Activated CD4-positive, alpha-beta memory T cell treated with anti-CD3 and anti-CD28 coated beads, Interleukin-2, amount 10 ng/mL, durations not matched to agents 7 days and 5 days (primary cell): ENCODE data around the gene ETS2. TPM values are rescaled to one million over a fixed set of nuclear protein-coding genes. Genes with fewer than 3 reads are reported as not detected.
A peak's percentile ranks its signal among the peaks of the same experiment; 100 is the strongest.

ENCODE experiments used
- CTCF ChIA-PET: fragments of 350-600 bp; sonication (Branson Sonifier 250); formaldehyde crosslinking; loops from one replicate; lab custom pipeline; 2021; ENCODE audit warnings: antibody characterized with exemption, inconsistent platforms; lab: Charles Lee
- POLR2A ChIA-PET: fragments of 350-600 bp; sonication (Branson Sonifier 250); formaldehyde crosslinking; loops from one replicate; lab custom pipeline; 2021; ENCODE audit warnings: antibody characterized with exemption; lab: Charles Lee
- DNase-seq: peaks from one replicate; pipeline ENCODE4 v3.0.0-alpha.2; 2020
- H3K27ac Mint-ChIP-seq: one replicate; pipeline ENCODE4 v1.8.0; 2021; ENCODE audit warnings: mild to moderate bottlenecking, mixed read lengths
- H3K27me3 Mint-ChIP-seq: one replicate; pipeline ENCODE4 v1.8.0; 2021; ENCODE audit warnings: mixed read lengths
- H3K36me3 Mint-ChIP-seq: one replicate; pipeline ENCODE4 v1.8.0; 2021; ENCODE audit warnings: low read depth, mixed read lengths
- H3K4me1 Mint-ChIP-seq: one replicate; pipeline ENCODE4 v1.8.0; 2021; ENCODE audit warnings: mixed read lengths
- H3K4me3 Mint-ChIP-seq: one replicate; pipeline ENCODE4 v1.8.0; 2021; ENCODE audit warnings: mild to moderate bottlenecking, mixed read lengths
- H3K9me3 Mint-ChIP-seq: one replicate; pipeline ENCODE4 v1.8.0; 2021; ENCODE audit warnings: mixed read lengths
- total RNA-seq, 2 experiments: library from RNA; stranded (reverse); gene quantifications; one replicate each; pipeline ENCODE4 v1.2.3, GENCODE V29; 2021

ETS2 gene
- 10 to 100 TPM; 11.4 to 11.5 TPM for total RNA-seq

- Mint-ChIP-seq H3K27ac (peak within 1 kb of the TSS; percentile 49), H3K4me3 (peak within 1 kb of the TSS; percentile 81), H3K27me3 (peaks cover 13% of the 10 kb centered on the region), H3K4me1 (peaks cover 28% of the 10 kb centered on the region), H3K36me3 (peaks cover 13% of the 10 kb centered on the region), H3K9me3 (no peaks in the 10 kb centered on the region)
- DNase-seq, result peak; percentile 76
- ChIA-PET POLR2A (interaction anchor here (0.7 to 2.9 kb wide), 6 partner anchors 14 to 497 kb away, joined by 3 to 13 read pairs (median 4); no protein-coding TSS in a partner anchor), CTCF (interaction anchor here (0.7 kb wide), 1 partner anchor 379 kb away, joined by 3 read pairs; no protein-coding TSS in a partner anchor)
Measured at GRCh38 chr21:38805328-38806152, at the start of gene ETS2. TSS of gene ETS2 (plus strand) at chr21:38805929. CDS start at chr21:38810035, 4,106 bp downstream.

GRCh38 chr21:38756746-38757145 is 49.0 kb upstream of the ETS2 start:
- Mint-ChIP-seq H3K36me3 (no peaks in the 10 kb centered on the region), H3K4me1 (peaks cover 5% of the 10 kb centered on the region), H3K27me3 (peaks cover 2% of the 10 kb centered on the region), H3K9me3 (no peaks in the 10 kb centered on the region), H3K4me3 (no peak overlapping the region), H3K27ac (no peak overlapping the region)
- no peak for DNase-seq
- ChIA-PET CTCF (no interaction called here), POLR2A (no interaction called here)

GRCh38 chr21:38758501-38759214 is 47.1 kb upstream of the ETS2 start:
- peaks cover 5% of the 10 kb centered on the region for H3K27me3 Mint-ChIP-seq
- POLR2A ChIA-PET, result interaction anchor here (1.4 kb wide), 1 partner anchor 10 kb away, joined by 3 read pairs; no protein-coding TSS in a partner anchor
- H3K27ac Mint-ChIP-seq, result no peak overlapping the region
- no peaks in the 10 kb centered on the region for H3K9me3 Mint-ChIP-seq
- DNase-seq, result no peak
- CTCF ChIA-PET, result interaction anchor here (0.5 kb wide), 1 partner anchor 381 kb away, joined by 3 read pairs; no protein-coding TSS in a partner anchor
- no peaks in the 10 kb centered on the region for H3K36me3 Mint-ChIP-seq
- peaks cover 5% of the 10 kb centered on the region for H3K4me1 Mint-ChIP-seq
- no peak overlapping the region for H3K4me3 Mint-ChIP-seq

- Mint-ChIP-seq H3K27me3 (peaks cover 3% of the 10 kb centered on the region), H3K4me1 (peaks cover 5% of the 10 kb centered on the region), H3K36me3 (no peaks in the 10 kb centered on the region), H3K9me3 (no peaks in the 10 kb centered on the region), H3K27ac (no peak overlapping the region), H3K4me3 (no peak overlapping the region)
- ChIA-PET POLR2A (interaction anchor here (1.4 kb wide), 1 partner anchor 10 kb away, joined by 3 read pairs; no protein-coding TSS in a partner anchor), CTCF (interaction anchor here (0.5 kb wide), 1 partner anchor 380 kb away, joined by 3 read pairs; no protein-coding TSS in a partner anchor)
- DNase-seq, result no peak
Measured at GRCh38 chr21:38759413-38759812, 46.3 kb upstream of the ETS2 start.

GRCh38 chr21:38760017-38760761 is 45.5 kb upstream of the ETS2 start:
- H3K4me1 Mint-ChIP-seq, result peaks cover 5% of the 10 kb centered on the region
- DNase-seq, result no peak
- H3K9me3 Mint-ChIP-seq, result no peaks in the 10 kb centered on the region
- H3K4me3 Mint-ChIP-seq, result no peak overlapping the region
- ChIA-PET POLR2A (interaction anchor here (1.4 kb wide), 1 partner anchor 9 kb away, joined by 3 read pairs; no protein-coding TSS in a partner anchor), CTCF (no interaction called here)
- H3K27me3 Mint-ChIP-seq, result peaks cover 9% of the 10 kb centered on the region
- no peaks in the 10 kb centered on the region for H3K36me3 Mint-ChIP-seq
- H3K27ac Mint-ChIP-seq, result no peak overlapping the region

- DNase-seq, result no peak
- H3K4me3 Mint-ChIP-seq, result no peak overlapping the region
- peaks cover 2% of the 10 kb centered on the region for H3K36me3 Mint-ChIP-seq
- peaks cover 10% of the 10 kb centered on the region for H3K27me3 Mint-ChIP-seq
- H3K27ac Mint-ChIP-seq, result no peak overlapping the region
- H3K4me1 Mint-ChIP-seq, result peaks cover 3% of the 10 kb centered on the region
- CTCF ChIA-PET, result no interaction called here
- POLR2A ChIA-PET, result no interaction called here
- H3K9me3 Mint-ChIP-seq, result peaks cover 2% of the 10 kb centered on the region
Measured at GRCh38 chr21:38760762-38761155, 45.0 kb upstream of the ETS2 start.

- DNase-seq, result no peak
- Mint-ChIP-seq H3K27me3 (peaks cover 13% of the 10 kb centered on the region), H3K27ac (no peak overlapping the region), H3K9me3 (peaks cover 7% of the 10 kb centered on the region), H3K36me3 (peaks cover 10% of the 10 kb centered on the region), H3K4me3 (no peak overlapping the region), H3K4me1 (peaks cover 3% of the 10 kb centered on the region)
- ChIA-PET CTCF (no interaction called here), POLR2A (no interaction called here)
Measured at GRCh38 chr21:38761531-38761930, 44.2 kb upstream of the ETS2 start.

GRCh38 chr21:38765056-38765455 is 40.7 kb upstream of the ETS2 start:
- Mint-ChIP-seq H3K27ac (no peak overlapping the region), H3K9me3 (peaks cover 7% of the 10 kb centered on the region), H3K4me3 (no peak overlapping the region), H3K27me3 (peaks cover 14% of the 10 kb centered on the region), H3K4me1 (peaks cover 27% of the 10 kb centered on the region), H3K36me3 (peaks cover 10% of the 10 kb centered on the region)
- ChIA-PET CTCF (no interaction called here), POLR2A (no interaction called here)
- DNase-seq, result no peak

- CTCF ChIA-PET, result interaction anchor here (0.8 to 1.6 kb wide), 4 partner anchors 11 to 237 kb away, joined by 3 to 4 read pairs (median 3); no protein-coding TSS in a partner anchor
- DNase-seq, result peak; percentile 72
- Mint-ChIP-seq H3K36me3 (peaks cover 10% of the 10 kb centered on the region), H3K27me3 (peaks cover 17% of the 10 kb centered on the region), H3K4me1 (peaks cover 27% of the 10 kb centered on the region), H3K4me3 (peak overlapping the region; percentile 78), H3K27ac (peak overlapping the region; percentile 97), H3K9me3 (peaks cover 7% of the 10 kb centered on the region)
- POLR2A ChIA-PET, result interaction anchor here (0.7 to 2.6 kb wide), 6 partner anchors 12 to 547 kb away, joined by 3 to 7 read pairs (median 4); partner anchors contain the start of genes BRWD1, ETS2 and PSMG1
Measured at GRCh38 chr21:38766987-38767722, 38.6 kb upstream of the ETS2 start.

- peaks cover 37% of the 10 kb centered on the region for H3K4me1 Mint-ChIP-seq
- peaks cover 23% of the 10 kb centered on the region for H3K27me3 Mint-ChIP-seq
- ChIA-PET CTCF (interaction anchor here (1.0 to 1.4 kb wide), 5 partner anchors 34 to 415 kb away, joined by 3 to 4 read pairs (median 3); partner anchors contain the start of gene PSMG1), POLR2A (interaction anchor here (0.7 to 3.0 kb wide), 8 partner anchors 9 to 544 kb away, joined by 3 to 13 read pairs (median 6); partner anchors contain the start of genes ETS2 and PSMG1)
- peak overlapping the region; percentile 97 for H3K27ac Mint-ChIP-seq
- peaks cover 10% of the 10 kb centered on the region for H3K36me3 Mint-ChIP-seq
- H3K9me3 Mint-ChIP-seq, result peaks cover 7% of the 10 kb centered on the region
- H3K4me3 Mint-ChIP-seq, result peak overlapping the region; percentile 78
- peak; percentile 42 for DNase-seq
Measured at GRCh38 chr21:38768471-38769063, 37.2 kb upstream of the ETS2 start.

- H3K4me1 Mint-ChIP-seq, result peaks cover 39% of the 10 kb centered on the region
- peak overlapping the region; percentile 97 for H3K27ac Mint-ChIP-seq
- H3K36me3 Mint-ChIP-seq, result peaks cover 10% of the 10 kb centered on the region
- peaks cover 7% of the 10 kb centered on the region for H3K9me3 Mint-ChIP-seq
- POLR2A ChIA-PET, result interaction anchor here (0.9 to 3.0 kb wide), 5 partner anchors 8 to 413 kb away, joined by 3 to 13 read pairs (median 5); partner anchors contain the start of genes ETS2 and PSMG1
- DNase-seq, result peak; percentile 31
- H3K27me3 Mint-ChIP-seq, result peaks cover 23% of the 10 kb centered on the region
- H3K4me3 Mint-ChIP-seq, result no peak overlapping the region
- CTCF ChIA-PET, result interaction anchor here (0.9 to 1.4 kb wide), 4 partner anchors 34 to 414 kb away, joined by 3 read pairs; partner anchors contain the start of gene PSMG1
Measured at GRCh38 chr21:38769191-38769780, 36.4 kb upstream of the ETS2 start.
